SU-DHL-6 (cell line): ENCODE measurements around the gene CRKL.

Experiments used
- EZH2phosphoT487 ChIP-seq: fragments of 200-600 bp; sonication (generic), shearing (Covaris generic); conservative IDR thresholded peaks from 2 replicates; pipeline ENCODE4 v1.6.1; 2018; ENCODE audit warnings: mild to moderate bottlenecking, antibody characterized with exemption, low read length, moderate library complexity, mixed read lengths
- TF ChIP-seq, protein P1 (sequence below): fragments of 200-600 bp; sonication (generic); IDR thresholded peaks from one replicate; pipeline ENCODE4 v1.5.1; 2017; ENCODE audit warnings: antibody characterized with exemption, mild to moderate bottlenecking, low read length, moderate library complexity; ENCODE audit not compliant: insufficient read depth, poor library complexity, severe bottlenecking

DNA sequence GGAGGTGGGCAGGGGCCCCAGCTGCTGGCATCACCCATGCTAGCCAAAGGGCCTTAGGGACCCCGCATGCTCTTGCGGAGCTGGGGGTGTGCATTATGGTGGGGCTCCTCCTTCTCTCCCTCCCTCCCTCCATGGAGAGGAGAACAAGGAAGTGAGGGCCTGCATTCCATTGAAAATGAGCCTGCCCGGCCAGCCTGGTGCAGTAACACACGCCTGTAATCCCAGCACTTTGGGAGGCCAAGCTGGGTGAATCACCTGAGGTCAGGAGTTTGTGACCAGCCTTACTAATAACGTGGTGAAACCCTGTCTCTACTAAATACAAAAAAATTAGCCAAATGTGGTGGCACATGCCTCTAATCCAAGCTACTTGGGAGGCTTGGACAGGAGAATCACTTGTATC, 36.0 kb upstream of the CRKL start:
- TF ChIP-seq, protein P1, sequence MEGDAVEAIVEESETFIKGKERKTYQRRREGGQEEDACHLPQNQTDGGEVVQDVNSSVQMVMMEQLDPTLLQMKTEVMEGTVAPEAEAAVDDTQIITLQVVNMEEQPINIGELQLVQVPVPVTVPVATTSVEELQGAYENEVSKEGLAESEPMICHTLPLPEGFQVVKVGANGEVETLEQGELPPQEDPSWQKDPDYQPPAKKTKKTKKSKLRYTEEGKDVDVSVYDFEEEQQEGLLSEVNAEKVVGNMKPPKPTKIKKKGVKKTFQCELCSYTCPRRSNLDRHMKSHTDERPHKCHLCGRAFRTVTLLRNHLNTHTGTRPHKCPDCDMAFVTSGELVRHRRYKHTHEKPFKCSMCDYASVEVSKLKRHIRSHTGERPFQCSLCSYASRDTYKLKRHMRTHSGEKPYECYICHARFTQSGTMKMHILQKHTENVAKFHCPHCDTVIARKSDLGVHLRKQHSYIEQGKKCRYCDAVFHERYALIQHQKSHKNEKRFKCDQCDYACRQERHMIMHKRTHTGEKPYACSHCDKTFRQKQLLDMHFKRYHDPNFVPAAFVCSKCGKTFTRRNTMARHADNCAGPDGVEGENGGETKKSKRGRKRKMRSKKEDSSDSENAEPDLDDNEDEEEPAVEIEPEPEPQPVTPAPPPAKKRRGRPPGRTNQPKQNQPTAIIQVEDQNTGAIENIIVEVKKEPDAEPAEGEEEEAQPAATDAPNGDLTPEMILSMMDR = no peak
- no peak for TF ChIP-seq EZH2phosphoT487
